GM21786 (cell line): Measurements from ENCODE around the gene SSTR5.

Source experiments
- ATAC-seq: cut with Tn5 transposase; IDR thresholded peaks from one replicate; pipeline ENCODE4 v1.9.1; 2021; ENCODE audit not compliant: unreplicated experiment

SSTR5 gene

DNA sequence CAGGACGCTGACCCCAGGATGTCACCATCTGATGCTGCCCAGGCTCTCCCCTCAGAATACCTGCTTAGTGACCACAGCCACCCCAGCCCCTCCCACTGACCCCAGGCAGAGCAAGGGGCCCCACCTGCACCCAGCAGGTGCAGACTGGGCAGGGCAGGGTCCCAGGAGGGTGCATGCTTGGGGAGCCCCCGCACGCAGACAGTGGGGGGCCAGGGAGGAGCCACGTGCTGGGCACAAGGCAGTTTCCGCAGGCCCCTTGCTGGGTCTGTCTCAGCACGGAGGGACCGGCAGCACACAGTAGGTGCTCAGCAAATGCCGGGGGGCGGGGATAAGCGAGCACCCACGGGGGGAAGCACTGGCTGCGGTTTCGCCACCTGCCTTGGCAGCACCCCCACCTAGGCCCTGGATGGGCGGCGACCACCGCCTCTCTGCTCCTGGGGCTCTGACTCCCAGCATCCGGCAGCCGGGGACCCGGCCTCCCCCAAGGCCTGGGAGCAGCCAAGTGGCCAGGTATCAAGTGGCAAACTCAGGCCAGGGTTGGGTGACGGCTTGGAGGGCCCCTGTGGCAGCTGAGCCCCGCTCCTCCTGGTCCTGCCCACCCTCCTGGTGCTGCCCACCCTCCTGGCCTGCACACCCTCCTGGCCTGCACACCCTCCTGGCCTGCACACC is 18.7 kb upstream of the SSTR5 start:
- no peak for ATAC-seq

DNA sequence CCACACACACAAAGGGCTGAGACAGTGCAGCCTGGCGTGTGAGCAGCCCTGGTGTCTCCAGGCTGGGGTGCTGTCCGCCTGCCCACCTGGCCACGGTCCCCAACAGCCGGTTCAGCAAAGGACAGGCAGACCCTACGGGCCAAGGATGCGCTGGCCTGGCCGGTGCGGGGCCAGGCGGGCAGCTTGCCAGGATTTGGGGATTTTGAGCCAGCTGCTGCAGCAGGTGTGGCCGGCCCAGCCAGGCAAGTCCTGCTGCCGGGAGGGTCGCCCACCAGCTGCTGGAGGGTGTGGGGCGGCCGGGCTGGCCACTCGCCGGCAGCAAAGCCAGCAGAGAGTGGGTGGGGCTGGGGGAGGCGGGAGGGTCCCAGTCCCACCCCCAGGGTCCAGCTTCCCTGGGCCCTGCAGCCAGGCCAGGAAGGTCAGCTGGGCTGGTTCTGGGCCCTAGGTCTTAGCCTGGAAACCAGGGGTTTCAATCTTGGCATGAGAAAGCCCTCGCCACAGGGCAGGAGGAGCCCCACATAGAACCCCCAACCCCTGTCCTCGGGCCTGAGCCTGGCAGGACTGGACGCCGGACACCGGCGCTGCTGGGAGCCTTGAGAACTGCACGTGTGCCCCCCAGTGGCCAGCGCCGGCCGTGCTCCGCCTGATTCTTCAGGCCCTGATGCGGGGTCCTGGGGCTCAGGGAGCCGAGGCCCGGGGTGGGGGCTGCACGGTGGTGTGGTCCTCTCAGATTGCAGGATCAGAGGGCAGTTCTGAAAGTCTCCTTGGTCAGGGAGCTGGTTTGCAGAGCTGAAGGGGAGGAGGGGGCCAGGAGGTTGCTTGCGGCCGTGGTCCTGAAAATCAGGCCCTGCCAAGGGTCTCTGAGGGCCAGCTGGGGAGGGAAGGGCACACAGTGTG is 17.6 kb upstream of the SSTR5 start:
- no peak for ATAC-seq

DNA sequence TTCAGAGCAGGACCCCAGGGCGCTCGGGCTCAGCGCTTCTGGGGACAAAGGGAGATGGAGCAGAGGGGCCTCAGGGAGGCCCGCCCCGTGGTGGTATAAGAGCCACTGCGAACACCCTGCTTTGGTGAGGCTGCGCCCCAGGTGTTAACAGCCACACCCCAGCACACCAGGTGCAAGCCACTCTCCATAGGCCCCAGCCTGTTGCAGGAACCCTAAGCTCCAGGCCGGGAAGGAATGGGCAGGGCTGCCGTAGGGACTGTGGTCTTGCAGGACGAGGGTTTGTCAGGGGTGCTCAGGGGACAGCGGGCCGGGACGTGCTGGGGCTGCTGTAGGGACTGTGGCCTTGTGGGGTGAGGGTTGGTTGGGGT is 17.0 kb upstream of the SSTR5 start:
- no peak for ATAC-seq

DNA sequence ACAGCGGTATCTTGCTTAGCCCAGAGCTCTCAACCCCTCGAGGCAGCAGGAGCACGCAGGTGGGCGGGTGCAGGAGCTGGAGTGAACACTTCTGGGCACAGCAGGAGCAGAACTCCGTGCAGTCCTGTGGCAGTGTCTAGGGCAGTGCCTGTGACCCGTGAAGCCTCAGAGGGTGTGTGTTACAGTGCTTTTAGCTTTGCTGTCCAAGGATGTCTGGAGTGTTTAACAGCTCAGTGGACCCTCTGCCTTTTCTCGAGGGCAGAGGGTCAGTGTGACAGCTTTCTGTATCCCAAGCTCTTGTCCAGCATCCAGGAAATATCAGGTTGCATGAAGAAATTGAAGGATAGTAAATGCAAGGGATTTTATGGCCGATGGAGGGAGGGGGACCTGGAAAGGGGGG is 16.4 kb upstream of the SSTR5 start:
- ATAC-seq = no peak

DNA sequence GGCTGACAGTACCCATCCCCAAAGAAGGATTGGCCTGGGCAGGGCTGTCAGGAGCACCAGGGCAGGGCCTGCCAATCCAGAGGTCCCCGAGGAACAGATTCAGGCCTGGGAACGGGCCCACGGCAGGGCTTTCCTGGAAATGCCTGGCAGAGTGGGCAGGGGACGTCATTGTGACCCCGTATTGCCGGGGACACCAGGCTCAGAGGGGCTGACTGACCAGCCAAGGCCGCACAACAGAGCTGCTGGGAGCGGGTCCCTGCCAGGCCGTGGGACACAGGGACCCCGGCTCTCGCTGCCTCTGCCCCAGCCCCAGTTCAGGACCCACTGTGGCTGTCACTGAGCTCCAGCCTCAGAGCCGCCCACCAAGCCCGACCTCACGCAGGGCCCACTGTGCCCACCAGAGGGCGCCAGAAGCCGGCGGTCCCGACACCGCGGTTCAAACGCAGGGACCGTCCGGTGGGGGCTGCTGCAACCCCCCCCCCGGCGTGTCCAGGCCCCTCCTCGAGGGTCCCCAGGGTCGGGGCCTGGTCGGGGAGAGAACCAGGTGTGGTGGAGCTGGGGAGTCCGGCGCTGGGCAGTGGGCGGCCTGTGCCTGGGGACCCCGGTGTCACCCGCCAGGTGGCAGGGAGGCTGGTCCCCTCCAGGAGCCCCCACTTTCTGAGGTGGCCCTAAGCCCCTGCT is 15.2 kb upstream of the SSTR5 start:
- ATAC-seq = no peak

GRCh38 chr16:1058216-1058615 is 14.3 kb upstream of the SSTR5 start:
- no peak for ATAC-seq

GRCh38 chr16:1059310-1059709 is 13.2 kb upstream of the SSTR5 start:
- ATAC-seq = no peak

GRCh38 chr16:1060416-1061340 is 11.9 kb upstream of the SSTR5 start:
- ATAC-seq = no peak

DNA sequence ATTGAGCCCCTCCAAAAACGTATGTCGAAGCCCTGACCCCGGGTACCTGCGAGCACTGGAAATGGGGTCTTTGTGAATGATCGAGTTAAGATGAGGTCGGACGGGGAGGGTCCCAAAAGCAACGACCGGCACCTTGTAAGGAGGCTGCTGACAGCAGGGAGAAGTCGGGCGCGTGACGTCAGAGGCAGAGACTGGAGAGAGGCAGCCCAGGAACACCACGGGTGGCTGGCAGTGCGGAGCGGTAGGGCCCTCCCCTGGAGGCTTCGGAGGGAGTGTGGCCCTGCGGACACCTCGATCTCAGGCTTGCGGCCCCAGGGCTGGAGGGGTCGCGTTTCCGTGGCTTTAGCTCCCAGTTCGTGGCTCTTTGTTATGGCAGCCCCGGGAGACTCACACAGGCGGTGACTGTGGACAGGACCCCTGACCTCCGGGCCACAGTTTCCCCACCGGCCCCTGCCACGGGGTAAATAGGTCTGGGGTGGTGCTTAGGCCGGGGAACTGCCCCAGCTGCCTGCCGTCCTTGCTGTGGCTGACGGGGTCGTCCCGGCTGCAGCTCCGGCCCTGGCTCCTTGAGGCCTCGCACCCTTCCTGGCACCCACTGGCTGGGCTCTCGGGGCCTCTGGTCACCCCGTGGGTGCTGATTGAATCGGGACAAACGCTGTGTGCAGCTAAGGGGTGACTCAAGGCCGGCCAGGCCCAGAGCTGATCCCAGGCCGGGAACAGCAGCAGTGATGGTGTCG is 10.6 kb upstream of the SSTR5 start:
- ATAC-seq = no peak

DNA sequence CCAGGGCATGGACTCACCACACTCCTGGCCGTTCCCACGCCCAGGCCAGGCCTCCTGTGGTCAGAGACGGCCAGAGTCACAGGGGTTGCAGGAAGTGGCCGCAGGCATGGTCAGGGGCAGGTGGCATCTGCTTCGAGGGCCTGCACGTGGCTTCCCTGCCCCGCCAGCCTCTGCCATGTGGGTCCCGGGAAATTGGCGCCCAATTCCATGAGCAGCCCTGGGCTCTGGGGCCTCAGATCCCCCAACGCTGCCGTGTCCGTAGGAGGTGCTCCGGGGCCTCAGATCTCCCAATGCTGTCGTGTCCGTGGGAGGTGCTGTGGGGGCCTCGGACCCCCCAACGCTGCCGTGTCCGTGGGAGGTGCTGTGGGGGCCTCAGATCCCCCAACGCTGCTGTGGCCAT is 9.7 kb upstream of the SSTR5 start:
- ATAC-seq = no peak

DNA sequence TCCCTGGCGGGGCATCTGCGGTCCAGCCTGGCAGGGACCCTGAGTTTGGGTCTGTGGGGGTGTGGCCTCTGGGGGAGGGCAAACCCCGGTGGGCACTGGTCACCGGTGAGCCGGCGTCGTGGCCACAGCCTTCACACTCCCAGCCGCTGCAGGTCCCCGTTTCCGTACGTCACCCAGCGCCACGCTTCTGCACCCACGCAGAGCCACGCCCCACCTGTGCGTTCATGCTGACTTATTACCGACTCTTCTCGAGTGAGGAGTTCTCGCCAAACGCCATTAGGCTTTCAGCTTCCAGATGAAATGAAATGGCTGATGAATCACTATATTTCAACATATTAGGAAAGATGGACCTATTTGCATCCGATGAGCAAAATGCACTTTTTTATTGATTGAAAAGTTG is 8.8 kb upstream of the SSTR5 start:
- ATAC-seq = no peak

GRCh38 chr16:1065469-1066128 is 6.9 kb upstream of the SSTR5 start:
- no peak for ATAC-seq

DNA sequence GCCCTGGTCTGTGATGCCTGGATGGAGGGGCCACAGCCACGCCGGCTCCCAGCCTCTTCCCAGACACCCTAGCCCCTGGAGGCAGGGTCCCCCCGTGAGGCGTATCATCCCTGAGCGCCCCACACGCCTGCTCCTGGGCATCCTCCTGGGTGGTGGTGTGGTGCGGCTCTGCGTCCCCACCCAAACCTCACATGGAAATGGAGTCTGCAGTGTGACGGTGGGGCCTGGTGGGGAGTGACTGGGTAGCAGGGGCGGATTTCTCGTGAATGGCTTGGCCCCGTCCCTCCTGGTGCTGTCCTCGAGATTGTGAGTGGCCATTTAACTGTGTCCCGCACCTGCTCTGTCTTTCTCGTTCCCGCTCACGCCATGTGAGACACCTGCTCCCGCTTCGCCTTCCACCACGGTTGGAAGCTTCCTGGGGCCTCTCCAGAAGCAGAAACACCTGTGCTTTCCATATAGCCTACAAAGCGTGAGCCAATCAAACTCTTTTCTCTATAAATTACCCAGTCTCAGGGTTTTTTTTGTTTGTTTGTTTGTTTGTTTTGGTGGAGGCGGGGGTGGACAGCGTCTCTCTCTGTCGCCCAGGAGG is 5.9 kb upstream of the SSTR5 start:
- no peak for ATAC-seq

DNA sequence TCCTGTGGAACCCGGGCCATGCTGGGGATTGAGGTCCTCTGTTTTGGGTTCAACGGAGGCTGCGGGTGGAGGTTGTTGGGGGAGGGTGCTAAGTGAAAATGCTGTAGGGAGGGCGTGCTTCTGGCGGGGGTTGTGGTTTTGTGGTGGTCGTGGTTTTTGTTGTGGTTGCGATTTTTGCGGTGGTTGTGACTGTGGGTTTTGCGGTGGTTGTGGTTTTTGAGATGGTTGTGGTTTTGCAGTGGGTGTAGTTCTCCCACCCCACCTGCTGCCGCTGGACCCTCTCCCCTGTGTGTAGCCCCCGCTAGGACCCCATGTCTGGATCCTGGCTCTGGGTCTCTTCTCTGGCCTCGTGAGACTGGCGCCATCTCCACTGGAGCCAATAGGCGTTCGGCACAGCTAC is 4.9 kb upstream of the SSTR5 start:
- ATAC-seq = no peak

GRCh38 chr16:1068451-1068850 is 4.1 kb upstream of the SSTR5 start:
- ATAC-seq = no peak

DNA sequence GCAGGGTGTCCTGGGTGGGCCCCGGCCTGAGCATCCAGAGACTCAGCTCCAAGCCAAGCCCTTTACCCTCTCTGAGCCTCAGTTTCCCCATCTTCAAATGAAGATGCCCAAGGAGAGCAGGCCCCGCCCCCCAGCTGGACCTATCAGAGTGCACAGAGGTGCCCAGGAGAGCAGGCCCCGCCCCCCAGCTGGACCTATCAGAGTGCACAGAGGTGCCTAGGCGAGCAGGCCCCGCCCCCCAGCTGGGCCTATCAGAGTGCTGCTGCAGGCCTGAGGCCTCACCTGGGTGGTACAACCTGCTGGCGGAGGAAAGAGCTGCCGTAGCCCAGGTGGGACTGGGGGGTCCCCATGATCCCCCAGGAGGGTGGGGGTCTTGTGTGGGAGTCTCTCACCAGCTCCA is 3.4 kb upstream of the SSTR5 start:
- no peak for ATAC-seq

DNA sequence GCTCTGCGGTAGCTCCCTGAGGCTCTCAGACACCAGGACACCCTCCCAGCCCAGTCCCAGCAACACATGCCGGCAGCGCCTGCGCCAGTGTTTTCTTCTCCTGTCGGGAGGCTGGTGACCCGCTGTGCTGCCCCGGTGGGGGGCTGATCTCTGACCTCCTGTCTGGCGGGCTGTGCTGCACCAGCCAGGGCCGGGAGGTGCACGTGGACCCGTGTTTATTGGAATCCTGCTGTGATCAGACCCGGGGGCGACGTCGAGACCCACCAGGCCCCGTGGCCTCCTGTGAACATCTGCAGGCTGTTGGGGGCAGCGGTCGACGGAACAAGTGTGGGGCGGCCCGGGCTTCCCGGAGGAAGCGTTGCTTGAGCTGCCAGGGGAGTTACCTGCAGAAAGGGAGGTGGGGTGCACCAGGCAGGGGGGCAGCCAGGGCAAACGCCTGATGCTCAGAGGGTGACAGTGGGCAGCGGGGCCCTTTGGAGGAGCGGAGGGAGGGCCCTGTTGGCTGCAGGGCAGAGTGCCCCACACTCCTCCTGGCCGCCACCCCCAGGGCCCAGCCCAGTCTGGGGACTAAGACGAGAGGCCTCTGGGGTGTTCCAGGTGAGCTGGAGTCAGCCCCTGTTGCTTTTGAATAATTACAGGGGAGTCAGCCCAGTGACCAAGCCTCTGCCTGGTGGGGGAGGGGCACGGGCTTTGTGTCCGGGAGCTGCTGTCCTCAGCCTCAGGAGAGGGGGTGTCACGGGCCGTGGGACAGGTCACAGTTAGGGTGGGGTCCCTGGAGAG is 2.3 kb upstream of the SSTR5 start:
- ATAC-seq = no peak

- ATAC-seq = no peak
Measured at GRCh38 chr16:1070864-1071408, 1.6 kb upstream of the SSTR5 start.
